GM23338 (cell line): ENCODE results near the gene FSIP1. TPM values are rescaled to one million over a fixed set of nuclear protein-coding genes. Genes with fewer than 3 reads are reported as not detected.

Experiments
- ATAC-seq: fragments of 200-7000 bp; cut with Tn5 transposase; 3 replicates; pipeline ENCODE4 v1.9.1; 2020
- DNase-seq: peaks from one replicate; pipeline ENCODE4 v3.0.0-alpha.2; 2015; ENCODE audit warnings: low spot score
- H2AFZ ChIP-seq: fragments of 200-600 bp; sonication (generic); 2 replicates; pipeline ENCODE4 v1.8.0; 2016; ENCODE audit warnings: antibody characterized with exemption, mild to moderate bottlenecking, moderate library complexity
- H3F3A ChIP-seq: fragments of 200-600 bp; sonication (generic); replicated peaks from 2 replicates; pipeline ENCODE4 v1.8.0; 2017; ENCODE audit warnings: antibody characterized with exemption, mixed run types, low read depth
- H3K27ac ChIP-seq: fragments of 200-600 bp; sonication (generic); 2 replicates; pipeline ENCODE4 v1.6.1; 2016; ENCODE audit warnings: low read depth
- H3K27me3 ChIP-seq: fragments of 200-600 bp; sonication (generic); 2 replicates; pipeline ENCODE4 v1.8.0; 2016; ENCODE audit warnings: mild to moderate bottlenecking, mixed run types, moderate library complexity; ENCODE audit not compliant: insufficient read depth
- H3K36me3 ChIP-seq: fragments of 200-600 bp; sonication (generic); 2 replicates; pipeline ENCODE4 v1.8.0; 2016; ENCODE audit warnings: mild to moderate bottlenecking; ENCODE audit not compliant: insufficient read depth
- H3K4me1 ChIP-seq: fragments of 200-600 bp; sonication (generic); 2 replicates; pipeline ENCODE4 v1.8.0; 2016; ENCODE audit warnings: mild to moderate bottlenecking, moderate library complexity; ENCODE audit not compliant: insufficient read depth
- H3K4me2 ChIP-seq: fragments of 200-600 bp; sonication (generic); 2 replicates; pipeline ENCODE4 v1.7.1; 2017; ENCODE audit warnings: mixed run types
- H3K4me3 ChIP-seq: fragments of 200-600 bp; sonication (generic); 2 replicates; pipeline ENCODE4 v1.6.1; 2016; ENCODE audit warnings: mixed run types
- H3K79me2 ChIP-seq: fragments of 200-600 bp; sonication (generic); replicated peaks from 2 replicates; pipeline ENCODE4 v1.8.0; 2017; ENCODE audit warnings: mild to moderate bottlenecking; ENCODE audit not compliant: insufficient read depth
- H3K9me2 ChIP-seq: fragments of 200-600 bp; sonication (generic); 2 replicates; pipeline ENCODE4 v1.8.0; 2017; ENCODE audit not compliant: insufficient read depth
- H4K20me1 ChIP-seq: fragments of 200-600 bp; sonication (generic); replicated peaks from 2 replicates; pipeline ENCODE4 v1.8.0; 2017; ENCODE audit warnings: mild to moderate bottlenecking; ENCODE audit not compliant: insufficient read depth
- H3K27ac Mint-ChIP-seq: 2 replicates; pipeline ENCODE4 v1.8.0; 2020; ENCODE audit warnings: inconsistent platforms, mild to moderate bottlenecking, moderate library complexity, mixed read lengths
- H3K27me3 Mint-ChIP-seq: 3 replicates; pipeline ENCODE4 v1.8.0; 2022; ENCODE audit warnings: low read depth, mild to moderate bottlenecking, moderate library complexity, mixed read lengths, inconsistent platforms; ENCODE audit not compliant: insufficient read depth, poor library complexity
- H3K36me3 Mint-ChIP-seq: 3 replicates; pipeline ENCODE4 v1.8.0; 2021; ENCODE audit warnings: low read depth, mild to moderate bottlenecking, inconsistent platforms, moderate library complexity, mixed read lengths
- H3K4me1 Mint-ChIP-seq: 3 replicates; pipeline ENCODE4 v1.8.0; 2020; ENCODE audit warnings: mild to moderate bottlenecking, inconsistent platforms, mixed read lengths
- H3K4me3 Mint-ChIP-seq: 3 replicates; pipeline ENCODE4 v1.8.0; 2021; ENCODE audit warnings: moderate library complexity, mild to moderate bottlenecking, inconsistent platforms, mixed read lengths
- H3K9me3 Mint-ChIP-seq: 3 replicates; pipeline ENCODE4 v1.8.0; 2020; ENCODE audit warnings: moderate library complexity, mild to moderate bottlenecking, inconsistent platforms, mixed read lengths
- EZH2 ChIP-seq: fragments of 200-600 bp; sonication (generic); IDR thresholded peaks from one replicate; pipeline ENCODE4 v1.8.0; 2017; ENCODE audit warnings: antibody characterized with exemption, mild to moderate bottlenecking, low read depth; ENCODE audit not compliant: unreplicated experiment
- EZH2phosphoT487 ChIP-seq: fragments of 200-600 bp; sonication (generic); IDR thresholded peaks from one replicate; pipeline ENCODE4 v1.8.1; 2018; ENCODE audit warnings: antibody characterized with exemption; ENCODE audit not compliant: unreplicated experiment
- JUNB ChIP-seq: IDR thresholded peaks from one replicate; pipeline ENCODE4 v1.6.1; 2016; ENCODE audit warnings: antibody characterized with exemption; ENCODE audit not compliant: unreplicated experiment
- NANOG ChIP-seq: IDR thresholded peaks from 2 replicates; pipeline ENCODE4 v1.6.1; 2016; ENCODE audit warnings: antibody characterized with exemption, borderline replicate concordance
- POLR2AphosphoS5 ChIP-seq: IDR thresholded peaks from 2 replicates; pipeline ENCODE4 v1.6.1; 2016; ENCODE audit warnings: antibody characterized with exemption, low read depth
- STAT1 ChIP-seq: IDR thresholded peaks from one replicate; pipeline ENCODE4 v1.6.1; 2016; ENCODE audit warnings: antibody characterized with exemption; ENCODE audit not compliant: unreplicated experiment
- ZNF331 ChIP-seq: fragments of 250-450 bp; sonication (Bioruptor Pico); IDR thresholded peaks from 2 replicates; pipeline ENCODE4 v1.5.0; 2020; ENCODE audit warnings: low read depth, mild to moderate bottlenecking, moderate library complexity
- ZNF462 ChIP-seq: fragments of 250-450 bp; sonication (Bioruptor Pico); IDR thresholded peaks from 2 replicates; pipeline ENCODE4 v1.5.0; 2020; ENCODE audit warnings: mild to moderate bottlenecking, moderate library complexity
- polyA plus RNA-seq: library from polyadenylated mRNA; unstranded; fragments of >200 nt; fragmentation: Nextera tagmentation; extraction: Ambion mirVana; gene quantifications from 2 replicates; pipeline ENCODE4 v1.2.1, GENCODE V29; 2016
- total RNA-seq: library from RNA; depleted of rRNA; stranded (reverse); fragments of >200 nt; shearing (Covaris generic); gene quantifications from 2 replicates; pipeline ENCODE4 v1.2.3, GENCODE V29; 2014
- TF ChIP-seq, protein P1 (sequence below): IDR thresholded peaks from one replicate; pipeline ENCODE4 v1.6.1; 2018; ENCODE audit warnings: antibody characterized with exemption; ENCODE audit not compliant: unreplicated experiment

Gene FSIP1
- total and polyA plus RNA-seq, 2 experiments from 2014 or later, result 0.92 to 2.1 TPM

- TF ChIP-seq ZNF462 (CRISPR knock-in tag), result no peak
- TF ChIP-seq ZNF331 (CRISPR knock-in tag), result no peak
- TF ChIP-seq NANOG, result no peak
- no peak for TF ChIP-seq EZH2
- no peak for TF ChIP-seq EZH2phosphoT487
- no peak for TF ChIP-seq JUNB
Observed at GRCh38 chr15:39639037-39639436, 143.6 kb downstream of the FSIP1 start (continued).

- no peak for ATAC-seq
- peaks cover 23% of the 10 kb centered on the region for H3K4me1 Mint-ChIP-seq
- H3K27me3 ChIP-seq, result no peaks in the 10 kb centered on the region
- TF ChIP-seq STAT1, result no peak
- TF ChIP-seq, protein P1, sequence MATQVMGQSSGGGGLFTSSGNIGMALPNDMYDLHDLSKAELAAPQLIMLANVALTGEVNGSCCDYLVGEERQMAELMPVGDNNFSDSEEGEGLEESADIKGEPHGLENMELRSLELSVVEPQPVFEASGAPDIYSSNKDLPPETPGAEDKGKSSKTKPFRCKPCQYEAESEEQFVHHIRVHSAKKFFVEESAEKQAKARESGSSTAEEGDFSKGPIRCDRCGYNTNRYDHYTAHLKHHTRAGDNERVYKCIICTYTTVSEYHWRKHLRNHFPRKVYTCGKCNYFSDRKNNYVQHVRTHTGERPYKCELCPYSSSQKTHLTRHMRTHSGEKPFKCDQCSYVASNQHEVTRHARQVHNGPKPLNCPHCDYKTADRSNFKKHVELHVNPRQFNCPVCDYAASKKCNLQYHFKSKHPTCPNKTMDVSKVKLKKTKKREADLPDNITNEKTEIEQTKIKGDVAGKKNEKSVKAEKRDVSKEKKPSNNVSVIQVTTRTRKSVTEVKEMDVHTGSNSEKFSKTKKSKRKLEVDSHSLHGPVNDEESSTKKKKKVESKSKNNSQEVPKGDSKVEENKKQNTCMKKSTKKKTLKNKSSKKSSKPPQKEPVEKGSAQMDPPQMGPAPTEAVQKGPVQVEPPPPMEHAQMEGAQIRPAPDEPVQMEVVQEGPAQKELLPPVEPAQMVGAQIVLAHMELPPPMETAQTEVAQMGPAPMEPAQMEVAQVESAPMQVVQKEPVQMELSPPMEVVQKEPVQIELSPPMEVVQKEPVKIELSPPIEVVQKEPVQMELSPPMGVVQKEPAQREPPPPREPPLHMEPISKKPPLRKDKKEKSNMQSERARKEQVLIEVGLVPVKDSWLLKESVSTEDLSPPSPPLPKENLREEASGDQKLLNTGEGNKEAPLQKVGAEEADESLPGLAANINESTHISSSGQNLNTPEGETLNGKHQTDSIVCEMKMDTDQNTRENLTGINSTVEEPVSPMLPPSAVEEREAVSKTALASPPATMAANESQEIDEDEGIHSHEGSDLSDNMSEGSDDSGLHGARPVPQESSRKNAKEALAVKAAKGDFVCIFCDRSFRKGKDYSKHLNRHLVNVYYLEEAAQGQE, result no peak
- no peak for TF ChIP-seq ZNF331 (CRISPR knock-in tag)
- TF ChIP-seq POLR2AphosphoS5, result no peak
- TF ChIP-seq EZH2phosphoT487, result no peak
- no peak for TF ChIP-seq EZH2
- TF ChIP-seq NANOG, result no peak
Observed at GRCh38 chr15:39638041-39638440, 144.6 kb downstream of the FSIP1 start.

More at GRCh38 chr15:39638041-39638440, 144.6 kb downstream of the FSIP1 start:
- Histone ChIP-seq H4K20me1 (no peaks in the 10 kb centered on the region), H2AFZ (no peak overlapping the region), H3K4me1 (no peaks in the 10 kb centered on the region), H3F3A (no peaks in the 10 kb centered on the region), H3K4me3 (no peak overlapping the region), H3K79me2 (no peaks in the 10 kb centered on the region), H3K36me3 (no peaks in the 10 kb centered on the region), H3K9me2 (peaks cover 5% of the 10 kb centered on the region; the same call in 1 of the 2 replicates), H3K4me2 (no peak overlapping the region), H3K27ac (no peak overlapping the region)
- Mint-ChIP-seq H3K27me3 (peaks cover 5% of the 10 kb centered on the region), H3K36me3 (no peaks in the 10 kb centered on the region), H3K27ac (no peak overlapping the region), H3K9me3 (no peaks in the 10 kb centered on the region), H3K4me3 (no peak overlapping the region)
- DNase-seq, result no peak
